Fibroblast of pulmonary artery (primary cell): ENCODE results near the gene FANCD2.

ENCODE experiments used
- DNase-seq: peaks from one replicate; pipeline ENCODE4 v3.0.0-alpha.2; 2010; ENCODE audit warnings: low read depth
- H3K4me3 ChIP-seq: replicated peaks from 2 replicates; pipeline ENCODE4 v1.5.1; 2011; ENCODE audit warnings: low read depth, mild to moderate bottlenecking, control low read depth, low read length, moderate library complexity
- CTCF ChIP-seq: IDR thresholded peaks from 2 replicates; pipeline ENCODE4 v1.5.1; 2011; ENCODE audit warnings: mild to moderate bottlenecking, control low read depth, low read length, inconsistent platforms; ENCODE audit errors: missing control alignments

The FANCD2 gene

GRCh38 chr3:10150987-10151386 is 124.8 kb downstream of the FANCD2 start:
- no peak overlapping the region for H3K4me3 ChIP-seq
- TF ChIP-seq CTCF = no peak
- DNase-seq = no peak
